Endometrial microvascular endothelial cells (primary cell): ENCODE measurements around the gene CA10. TPM values are rescaled to one million over a fixed set of nuclear protein-coding genes. Genes with fewer than 3 reads are reported as not detected.

Experiments used
- in situ Hi-C: cut with HindIII; loops from 2 replicates; pipeline ENCODE4 v1.10.0; 2017; ENCODE audit warnings: low sequenced_read_pairs, low pct_unique_long_range_greater_than_20kb; ENCODE audit errors: inconsistent ontology term
- total RNA-seq: library from RNA; depleted of rRNA; stranded (reverse); fragments of >200 nt; gene quantifications from one replicate; pipeline ENCODE4 v1.2.3, GENCODE V29; 2015; ENCODE audit errors: inconsistent ontology term

Gene CA10
- total RNA-seq, 1 donor from 2014 or later: not detected

- in situ Hi-C loops: no loop called here
These were observed 10.1 kb downstream of the CA10 start for GRCh38 chr17:52148288-52148968.

GRCh38 chr17:52147872-52148271, 10.6 kb downstream of the CA10 start:
- in situ Hi-C loops: no loop called here

GRCh38 chr17:52147431-52147830, 11.1 kb downstream of the CA10 start:
- in situ Hi-C loops: no loop called here

GRCh38 chr17:52145476-52145875, 13.0 kb downstream of the CA10 start:
- in situ Hi-C loops: no loop called here

- in situ Hi-C loops: no loop called here
These were observed 15.0 kb downstream of the CA10 start for GRCh38 chr17:52143542-52143941.

- in situ Hi-C loops: no loop called here
These were observed 17.9 kb downstream of the CA10 start for GRCh38 chr17:52140601-52141000.

- in situ Hi-C loops: no loop called here
These were observed 19.8 kb downstream of the CA10 start for GRCh38 chr17:52138752-52139151.

DNA sequence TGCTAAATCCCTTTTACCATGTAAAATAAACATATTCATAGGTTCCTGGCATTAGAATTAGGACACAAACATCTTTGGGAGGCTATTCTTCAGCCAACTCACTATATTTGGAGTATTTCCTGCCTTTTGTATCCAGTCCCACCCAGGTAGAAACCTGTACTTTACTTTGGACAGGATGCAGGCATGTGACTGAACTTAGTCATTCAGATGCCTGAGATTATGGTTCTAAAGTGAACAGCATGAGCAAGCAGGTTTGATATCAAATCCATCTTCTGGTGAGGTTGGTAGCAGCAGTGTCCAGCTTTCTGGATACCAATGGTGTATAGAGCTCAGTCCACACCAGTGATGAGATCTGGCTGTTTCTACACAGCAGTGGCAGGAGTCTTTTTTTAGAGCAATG, 20.2 kb downstream of the CA10 start:
- in situ Hi-C loops: no loop called here

DNA sequence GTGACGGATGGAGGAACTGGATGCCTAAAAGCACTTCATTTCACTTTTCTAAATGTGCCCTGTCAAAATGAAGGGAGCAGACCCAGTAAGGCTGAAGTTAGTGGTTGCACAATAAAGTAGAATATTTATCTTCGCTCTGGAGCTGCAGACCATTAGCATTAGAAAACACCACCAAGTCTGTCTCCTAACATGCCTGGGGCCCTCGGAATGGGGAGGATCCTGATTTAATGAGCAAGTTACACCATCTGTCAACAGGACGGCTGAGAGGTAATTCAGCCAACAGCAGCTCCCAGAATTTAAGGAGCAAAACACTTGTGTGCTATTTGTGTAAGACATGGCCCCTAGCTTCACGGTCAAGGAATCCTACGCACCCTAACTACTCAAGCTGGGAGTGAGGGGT, 22.3 kb downstream of the CA10 start:
- in situ Hi-C loops: no loop called here

DNA sequence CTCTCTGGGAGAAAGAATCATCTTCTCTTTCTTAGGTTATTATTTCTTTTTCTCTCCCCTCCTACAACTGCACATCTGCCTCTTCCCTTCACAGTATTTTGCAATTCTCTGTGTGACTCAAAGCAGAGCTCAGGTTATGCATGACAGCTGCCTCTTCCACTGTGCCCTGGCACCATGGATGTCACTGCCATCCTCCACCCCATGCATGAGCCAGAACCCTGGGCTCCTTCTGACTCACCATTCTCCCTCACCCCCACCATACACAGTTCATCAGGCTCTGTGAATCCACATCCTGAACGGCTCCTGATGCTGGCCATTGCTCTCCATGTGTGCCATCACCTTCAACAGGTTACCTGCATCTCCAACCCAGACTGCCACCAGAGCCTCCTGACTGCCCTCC, 23.9 kb downstream of the CA10 start:
- in situ Hi-C loops: no loop called here

DNA sequence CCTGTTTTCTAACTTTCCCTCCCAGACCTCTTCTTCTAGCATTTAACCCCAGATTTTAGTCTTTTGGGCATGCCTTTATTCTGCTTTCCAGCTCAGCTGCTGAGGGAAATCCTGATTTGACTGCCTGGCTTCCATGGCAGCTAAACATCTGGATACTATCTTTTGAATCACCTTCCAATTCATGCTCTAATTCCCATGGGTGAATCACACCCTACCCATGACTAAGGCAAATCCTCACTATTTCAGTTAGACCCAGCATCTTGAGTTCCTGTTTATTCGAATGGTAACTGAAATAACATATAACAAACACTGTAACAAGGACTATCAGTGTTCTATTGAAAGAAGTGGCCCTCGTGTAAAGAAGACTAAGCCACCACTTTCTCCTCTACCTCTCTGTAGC, 29.8 kb downstream of the CA10 start:
- in situ Hi-C loops: no loop called here

DNA sequence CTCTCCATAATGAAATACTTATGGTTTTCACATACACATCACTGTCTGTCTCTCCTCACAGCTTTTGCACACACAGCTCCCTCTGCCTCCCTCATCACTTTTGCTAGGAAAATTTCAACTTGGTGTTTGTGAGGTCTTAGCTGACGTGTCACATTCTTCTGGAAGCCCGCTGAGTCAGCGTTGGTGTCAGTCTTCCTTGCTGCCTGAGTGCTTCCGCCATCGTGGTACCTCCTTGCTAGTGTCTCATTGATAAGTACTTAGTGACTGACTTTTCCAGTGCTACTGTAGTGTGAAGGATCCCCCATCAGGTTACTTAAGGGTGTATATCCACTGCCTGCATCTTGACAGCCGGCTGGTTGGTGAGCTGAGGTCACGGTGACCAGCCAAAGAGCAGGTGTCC, 33.5 kb downstream of the CA10 start:
- in situ Hi-C loops: no loop called here

GRCh38 chr17:52124561-52124960, 34.0 kb downstream of the CA10 start:
- in situ Hi-C loops: no loop called here

GRCh38 chr17:52120465-52120864, 38.0 kb downstream of the CA10 start:
- in situ Hi-C loops: no loop called here

GRCh38 chr17:52110923-52111581, 47.5 kb downstream of the CA10 start:
- in situ Hi-C loops: no loop called here

DNA sequence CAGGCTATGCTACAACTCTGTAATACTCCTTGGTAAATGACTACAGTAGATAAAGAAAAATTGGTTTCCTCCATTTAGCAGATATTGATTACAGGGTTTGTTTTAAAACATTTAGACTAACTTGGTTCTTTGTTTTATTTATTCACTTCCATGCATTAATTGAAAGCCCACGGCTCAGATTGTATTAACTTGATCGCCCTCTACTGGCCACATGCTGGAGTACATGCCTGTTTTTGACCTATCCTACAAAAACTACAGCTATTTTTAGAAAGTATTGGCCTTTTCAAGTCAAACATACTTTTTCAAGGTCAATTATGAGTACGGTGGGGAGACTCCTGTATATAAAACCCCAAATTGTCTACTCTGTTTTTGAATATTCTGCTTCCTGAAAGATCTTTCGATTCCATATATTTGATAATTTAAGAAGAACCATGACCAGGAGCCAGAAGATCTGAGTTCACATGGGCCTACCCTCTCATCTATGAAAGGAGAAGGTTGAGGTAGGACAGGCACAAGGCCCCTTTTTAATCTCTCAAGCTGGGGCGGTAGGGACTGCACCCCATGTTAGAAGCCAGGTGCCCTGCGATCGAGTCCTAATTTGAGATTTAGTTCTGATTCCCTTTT, 51.8 kb downstream of the CA10 start:
- in situ Hi-C loops: no loop called here

DNA sequence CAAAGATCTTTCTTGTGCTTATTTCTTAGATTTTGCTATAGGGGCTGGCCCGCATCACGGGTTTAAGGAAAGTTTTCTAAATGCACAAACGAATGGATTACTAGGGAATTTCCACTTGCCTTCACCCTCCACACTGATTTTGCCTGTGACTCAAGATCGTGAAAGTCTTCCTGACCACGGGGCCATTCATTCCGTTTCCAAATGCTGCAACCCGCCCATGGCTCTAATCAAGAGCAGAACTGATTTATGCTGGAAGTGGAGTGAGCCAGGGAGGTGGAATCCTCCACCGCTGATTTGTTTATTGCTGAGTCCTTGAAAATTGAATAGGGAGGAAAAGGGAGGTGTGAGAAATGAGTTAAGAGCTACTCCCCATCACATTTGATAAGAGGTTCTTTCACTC, 52.4 kb downstream of the CA10 start:
- in situ Hi-C loops: no loop called here

DNA sequence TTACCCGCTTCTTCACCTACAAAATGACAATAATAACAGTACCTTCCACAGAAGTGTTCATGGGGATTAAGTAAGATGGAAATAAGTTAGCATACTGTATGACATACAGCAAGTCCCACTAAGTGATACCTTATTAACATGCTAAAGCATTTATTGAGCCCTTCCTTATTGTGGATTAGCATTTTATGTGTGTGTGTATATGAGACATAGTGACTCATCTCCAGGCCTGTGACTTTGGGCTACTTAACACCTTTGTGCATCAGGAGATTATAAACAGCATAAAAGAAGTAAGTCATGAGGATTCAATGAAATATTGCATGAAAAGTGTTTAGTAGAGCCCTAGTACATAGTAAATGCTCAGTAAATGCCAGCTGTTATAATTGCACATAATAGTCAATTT, 52.9 kb downstream of the CA10 start:
- in situ Hi-C loops: no loop called here

- in situ Hi-C loops: no loop called here
These were observed 62.5 kb downstream of the CA10 start for GRCh38 chr17:52096056-52096455.

DNA sequence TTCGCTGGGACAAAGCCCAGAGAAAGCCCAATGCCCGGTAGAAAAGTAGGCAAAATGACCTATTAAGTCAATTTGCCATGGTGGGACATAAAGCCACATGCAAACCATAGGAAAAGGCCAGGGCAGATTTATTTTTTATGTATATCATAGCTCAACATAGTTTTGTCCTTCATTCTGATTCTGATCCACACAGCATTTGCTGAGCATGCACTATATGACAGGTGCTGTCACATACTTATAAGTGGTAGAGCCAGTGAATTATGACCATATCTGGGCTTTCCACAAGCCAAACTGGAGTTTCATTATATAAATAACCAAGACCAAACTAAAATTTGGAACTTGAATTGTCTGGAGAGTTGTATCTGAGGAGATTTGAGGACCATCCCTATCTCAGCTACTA, 74.3 kb downstream of the CA10 start:
- in situ Hi-C loops: no loop called here
